K562 (cell line): ENCODE data around the gene WASHC2A. TPM values are rescaled to one million over a fixed set of nuclear protein-coding genes. Genes with fewer than 3 reads are reported as not detected.
"Not testable (repeated sequence)": the region's sequence is repeated elsewhere in the genome, so short reads cannot be mapped to it uniquely, and the experiment has no call there.

Experiments
- ATAC-seq: fragments of 200-7000 bp; cut with Tn5 transposase; 3 replicates; pipeline ENCODE4 v1.9.1; 2020; ENCODE audit warnings: moderate library complexity
- BruUV-seq: library from RNA; stranded (reverse); fragments of 400-500 nt; replicated peaks from 2 replicates; lab custom pipeline; 2021; lab: Mats Ljungman, UMichigan
- CTCF ChIA-PET: fragments of 300-600 bp; formaldehyde crosslinking; extraction: SDS; loops from one replicate; lab custom pipeline; 2021; ENCODE audit warnings: low intra/inter-chr PET ratio; lab: Yijun Ruan, JAX
- POLR2A ChIA-PET: fragments of 300-600, 350-650 bp; sonication (Branson Sonifier 250); formaldehyde crosslinking; extraction: SDS; loops from one replicate; lab custom pipeline; 2021; ENCODE audit warnings: antibody characterized with exemption, inconsistent platforms; lab: Yijun Ruan, JAX
- DNase-seq, 4 experiments: peaks; one replicate each; pipeline versions ENCODE4 v3.0.0 to v3.0.0-alpha.2; 2011 to 2018; ENCODE audit warnings: low spot score in 3 of 4, mixed read lengths in 3 of 4; ENCODE audit errors: extremely low read depth in 1 of 4
- FAIRE-seq: peaks from 2 replicates; lab custom pipeline; 2011; peaks lifted over from hg19 to GRCh38; lab: Jason Lieb, UNC
- H2AFZ ChIP-seq: 2 replicates; pipeline ENCODE4 v1.6.0; 2011; ENCODE audit warnings: low read depth, low read length, control low read depth, inconsistent platforms
- H3K27ac ChIP-seq: fragments of 200-600 bp; 3 replicates; pipeline ENCODE4 v1.8.0; 2011; ENCODE audit warnings: low read depth, mild to moderate bottlenecking, control low read depth, inconsistent platforms, low read length, moderate library complexity, mixed read lengths; ENCODE audit errors: extremely low read depth
- H3K27me3 ChIP-seq, 2 experiments: fragments of 300-600 bp in 1 of 2; 2 replicates in 1 of 2; 3 replicates in 1 of 2; pipeline versions ENCODE4 v1.6.0 to v1.8.0; 2011; ENCODE audit warnings: inconsistent platforms in 2 of 2, low read length in 2 of 2, mild to moderate bottlenecking in 1 of 2, mixed read lengths in 1 of 2, moderate library complexity in 1 of 2; ENCODE audit not compliant: control insufficient read depth in 2 of 2, insufficient read depth in 2 of 2
- H3K36me3 ChIP-seq: fragments of 300-600 bp; 3 replicates; pipeline ENCODE4 v1.8.0; 2011; ENCODE audit warnings: mild to moderate bottlenecking, low read length, inconsistent platforms; ENCODE audit not compliant: control insufficient read depth, insufficient read depth
- H3K4me1 ChIP-seq, 2 experiments: fragments of 200-600 bp in 1 of 2; replicated peaks in 1 of 2; 2 replicates in 1 of 2; 3 replicates in 1 of 2; pipeline versions ENCODE4 v1.5.1 to v1.8.0; 2011; ENCODE audit warnings: inconsistent platforms in 2 of 2, low read length in 2 of 2, mild to moderate bottlenecking in 1 of 2, mixed read lengths in 1 of 2, moderate library complexity in 1 of 2; ENCODE audit not compliant: control insufficient read depth in 2 of 2, insufficient read depth in 2 of 2
- H3K4me2 ChIP-seq: 2 replicates; pipeline ENCODE4 v1.6.1; 2011; ENCODE audit warnings: low read length, control low read depth, inconsistent platforms, mixed read lengths; ENCODE audit not compliant: insufficient read depth
- H3K4me3 ChIP-seq: fragments of 200-600 bp; sonication (generic), shearing (Covaris generic); 2 replicates; pipeline ENCODE4 v1.5.1; 2016; ENCODE audit warnings: control low read depth, inconsistent platforms
- H3K79me2 ChIP-seq: fragments of 200-600 bp; 3 replicates; pipeline ENCODE4 v1.8.0; 2011; ENCODE audit warnings: low read length, inconsistent platforms; ENCODE audit not compliant: control insufficient read depth, insufficient read depth
- H3K9ac ChIP-seq, 2 experiments: 2 replicates each; pipeline versions ENCODE4 v1.6.0 to v1.6.1; 2011; ENCODE audit warnings: low read depth in 2 of 2, low read length in 2 of 2, control low read depth in 1 of 2, inconsistent platforms in 1 of 2, mild to moderate bottlenecking in 1 of 2, mixed read lengths in 1 of 2; ENCODE audit not compliant: insufficient read depth in 1 of 2
- H3K9me1 ChIP-seq: one replicate; pipeline ENCODE4 v1.6.0; 2011; ENCODE audit warnings: inconsistent platforms, mild to moderate bottlenecking, low read length, moderate library complexity; ENCODE audit not compliant: control insufficient read depth, insufficient read depth
- H3K9me3 ChIP-seq: replicated peaks from 2 replicates; pipeline ENCODE4 v1.5.1; 2011; ENCODE audit warnings: low read depth, low read length, inconsistent platforms; ENCODE audit not compliant: control insufficient read depth, insufficient read depth
- H4K20me1 ChIP-seq: replicated peaks from 2 replicates; pipeline ENCODE4 v1.6.1; 2011; ENCODE audit warnings: low read length, inconsistent platforms, mixed read lengths; ENCODE audit not compliant: control insufficient read depth, insufficient read depth
- ATF3 ChIP-seq, 2 experiments: fragments of 450-650 bp in 1 of 2; sonication (generic) in 1 of 2; formaldehyde crosslinking in 1 of 2; IDR thresholded peaks in 1 of 2; conservative IDR thresholded peaks in 1 of 2; 2 replicates each; pipeline versions ENCODE4 v1.6.1 to v1.8.1; 2016 to 2023; ENCODE audit warnings: mild to moderate bottlenecking in 2 of 2, moderate library complexity in 2 of 2, inconsistent platforms in 1 of 2, missing genetic modification reagents in 1 of 2
- MEIS2 ChIP-seq: fragments of 450-650 bp; IDR thresholded peaks from 2 replicates; pipeline ENCODE4 v1.6.1; 2014; ENCODE audit warnings: mild to moderate bottlenecking; ENCODE audit not compliant: partially characterized antibody
- PKNOX1 ChIP-seq: fragments of 450-650 bp; IDR thresholded peaks from 2 replicates; pipeline ENCODE4 v1.6.1; 2016
- WGBS: fragments of 100-300 bp; shearing (Covaris generic); methylation state at CpG from one replicate; pipeline ENCODE4 v1.1.6; 2016; ENCODE audit warnings: low coverage, mixed read lengths; ENCODE audit not compliant: insufficient coverage; ENCODE audit errors: missing lambda C conversion rate; 5-methylcytosine and 5-hydroxymethylcytosine counted together
- in situ Hi-C: fragments of 300-500 bp; cut with MboI; formaldehyde crosslinking; loops from 4 replicates; pipeline ENCODE4 v1.15.0; 2018; ENCODE audit warnings: inconsistent platforms, mixed read lengths
- intact Hi-C: fragments of 100-400 bp; cut with micrococcal nuclease; formaldehyde crosslinking; loops from 2 replicates; pipeline ENCODE4 v1.14.2; 2022
- polyA plus RNA-seq, 8 experiments: library from polyadenylated mRNA; depleted of rRNA in 4 of 8; stranded (reverse) in 5 of 8; unstranded in 3 of 8; fragments of >200 nt; fragmentation: Nextera tagmentation in 2 of 8; fragmentation: Illumina TruSeq in 1 of 8; extraction: Ambion mirVana in 2 of 8; extraction: Trizol in 1 of 8; gene quantifications; 2 replicates each; pipeline versions ENCODE4 v1.2.1 to v1.2.3, GENCODE V29; 2011 to 2014; ENCODE audit warnings: inconsistent platforms in 1 of 8, missing spikeins in 1 of 8
- total RNA-seq, 7 experiments: library from RNA; depleted of rRNA in 6 of 7; stranded (reverse); fragments of >200 nt in 6 of 7; fragmentation: Illumina TruSeq in 2 of 7; extraction: Trizol in 2 of 7; gene quantifications; 2 replicates each; pipeline versions ENCODE4 v1.2.1 to v1.2.3, GENCODE V29; 2011 to 2021; ENCODE audit warnings: low replicate concordance in 1 of 7

The WASHC2A gene
- total and polyA plus RNA-seq, 9 of the 15 experiments (the other 6 are each of a cell fraction or from before 2014, with no cell fraction given): 4.7 to 42.2 (median 28.7) TPM

- H3K4me1 ChIP-seq; H3K9ac ChIP-seq; H4K20me1 ChIP-seq; FAIRE-seq; H3K9me3 ChIP-seq; ATAC-seq; H2AFZ ChIP-seq; CTCF ChIA-PET; intact Hi-C loops; H3K4me2 ChIP-seq; H3K4me3 ChIP-seq; in situ Hi-C loops; POLR2A ChIA-PET; BruUV-seq; H3K79me2 ChIP-seq; H3K9me1 ChIP-seq; H3K27ac ChIP-seq; H3K27me3 ChIP-seq; H3K36me3 ChIP-seq; TF ChIP-seq ATF3 (CRISPR knock-in tag; conservative IDR thresholded peaks at IDR 0.05): not testable (repeated sequence)
- 0% methylated on average over 1 of the region's 1 CpG for WGBS
- DNase-seq: peak in 2 of 4 experiments; percentile 2 to 4
- TF ChIP-seq ATF3 (IDR thresholded peaks at IDR 0.05): peak; percentile 16; the same call in 1 of the 2 replicates
Observed at GRCh38 chr10:50169506-50169905, 101.8 kb downstream of the WASHC2A start.

- WGBS: 15% methylated on average over 2 of the region's 3 CpGs
- H3K27me3 ChIP-seq, H2AFZ ChIP-seq, CTCF ChIA-PET, intact Hi-C loops, H3K9me3 ChIP-seq, H3K36me3 ChIP-seq, H3K9ac ChIP-seq, H3K27ac ChIP-seq, BruUV-seq, POLR2A ChIA-PET, H3K4me2 ChIP-seq, H3K4me3 ChIP-seq, H3K79me2 ChIP-seq, H4K20me1 ChIP-seq, ATAC-seq, H3K9me1 ChIP-seq, H3K4me1 ChIP-seq, FAIRE-seq: not testable (repeated sequence)
- DNase-seq: peak in 1 of 4 experiments; percentile 1
- TF ChIP-seq MEIS2 (peak; percentile 57), PKNOX1 (peak; percentile 24; the same call in 1 of the 2 replicates)
- in situ Hi-C loops: loop anchor here (5.0 kb wide), 1 partner anchor 592 kb away; no protein-coding TSS in a partner anchor
Observed at GRCh38 chr10:50174788-50175525, 107.2 kb downstream of the WASHC2A start.
